Upper lobe of left lung (tissue), 4 donors: ENCODE measurements around the gene GOSR2.

ENCODE experiments used
- POLR2A ChIP-seq, 4 donors: fragments of 450-650 bp; IDR thresholded peaks; one replicate each; pipeline ENCODE4 v1.5.1; 2016 to 2017; ENCODE audit warnings: antibody characterized with exemption in 4 of 4, mild to moderate bottlenecking in 2 of 4
- POLR2AphosphoS5 ChIP-seq, 2 donors: sonication (generic); formaldehyde crosslinking; IDR thresholded peaks; one replicate each; pipeline ENCODE4 v1.5.1; 2017; ENCODE audit warnings: antibody characterized with exemption in 2 of 2
- TF ChIP-seq, protein P1 (sequence below), 6 experiments: fragments of 450-650 bp in 4 of 6; fragments of 200-600 bp in 2 of 6; sonication (generic) in 2 of 6; IDR thresholded peaks; one replicate each; pipeline ENCODE4 v1.5.1; 2016 to 2019; ENCODE audit warnings: antibody characterized with exemption in 6 of 6

DNA sequence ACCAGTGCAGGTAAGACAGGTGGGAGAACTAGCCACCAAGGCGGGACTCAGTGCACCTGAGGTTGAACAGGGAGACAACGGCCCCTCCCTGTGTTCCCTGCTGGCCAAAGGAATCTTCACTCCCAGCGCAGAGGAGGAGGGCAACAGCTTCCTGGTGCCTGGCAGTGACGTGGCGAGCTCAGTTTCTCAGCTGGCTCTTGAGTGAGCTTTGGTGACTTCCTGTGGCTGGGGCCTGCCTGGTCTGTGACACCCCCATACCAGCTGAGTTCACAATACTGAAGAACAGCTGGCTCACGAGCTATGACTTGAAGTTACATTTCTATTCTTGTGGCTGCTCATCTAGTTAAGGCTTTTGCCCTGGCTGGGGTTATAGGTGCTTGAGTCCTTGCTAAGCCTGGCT is 45.5 kb upstream of the GOSR2 start:
- TF ChIP-seq, protein P1, sequence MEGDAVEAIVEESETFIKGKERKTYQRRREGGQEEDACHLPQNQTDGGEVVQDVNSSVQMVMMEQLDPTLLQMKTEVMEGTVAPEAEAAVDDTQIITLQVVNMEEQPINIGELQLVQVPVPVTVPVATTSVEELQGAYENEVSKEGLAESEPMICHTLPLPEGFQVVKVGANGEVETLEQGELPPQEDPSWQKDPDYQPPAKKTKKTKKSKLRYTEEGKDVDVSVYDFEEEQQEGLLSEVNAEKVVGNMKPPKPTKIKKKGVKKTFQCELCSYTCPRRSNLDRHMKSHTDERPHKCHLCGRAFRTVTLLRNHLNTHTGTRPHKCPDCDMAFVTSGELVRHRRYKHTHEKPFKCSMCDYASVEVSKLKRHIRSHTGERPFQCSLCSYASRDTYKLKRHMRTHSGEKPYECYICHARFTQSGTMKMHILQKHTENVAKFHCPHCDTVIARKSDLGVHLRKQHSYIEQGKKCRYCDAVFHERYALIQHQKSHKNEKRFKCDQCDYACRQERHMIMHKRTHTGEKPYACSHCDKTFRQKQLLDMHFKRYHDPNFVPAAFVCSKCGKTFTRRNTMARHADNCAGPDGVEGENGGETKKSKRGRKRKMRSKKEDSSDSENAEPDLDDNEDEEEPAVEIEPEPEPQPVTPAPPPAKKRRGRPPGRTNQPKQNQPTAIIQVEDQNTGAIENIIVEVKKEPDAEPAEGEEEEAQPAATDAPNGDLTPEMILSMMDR (IDR thresholded peaks at IDR 0.05), result no peak
- TF ChIP-seq POLR2AphosphoS5 (IDR thresholded peaks at IDR 0.05) (no peak), POLR2A (IDR thresholded peaks at IDR 0.05) (no peak)
